GM12891 (cell line): Measurements from ENCODE around the gene MPO.

ENCODE experiments used
- POLR2A ChIP-seq: IDR thresholded peaks from 2 replicates; pipeline ENCODE4 v1.6.1; 2011; ENCODE audit warnings: low read depth, low read length, control low read depth
- POLR2AphosphoS5 ChIP-seq: IDR thresholded peaks from 2 replicates; pipeline ENCODE4 v1.6.1; 2011; ENCODE audit warnings: low read depth, low read length, control low read depth
- TAF1 ChIP-seq: IDR thresholded peaks from 2 replicates; pipeline ENCODE4 v1.6.1; 2011; ENCODE audit warnings: low read depth, low read length, control low read depth

GRCh38 chr17:58320163-58320558 lies 39.4 kb upstream of the MPO start:
- no peak for TF ChIP-seq POLR2AphosphoS5
- no peak for TF ChIP-seq POLR2A
- no peak for TF ChIP-seq TAF1
